HuH-7.5 (cell line): ENCODE results near the gene CD151.

Source experiments
- DNase-seq: peaks from one replicate; pipeline ENCODE4 v3.0.0; 2011; ENCODE audit warnings: low spot score

The CD151 gene

DNA sequence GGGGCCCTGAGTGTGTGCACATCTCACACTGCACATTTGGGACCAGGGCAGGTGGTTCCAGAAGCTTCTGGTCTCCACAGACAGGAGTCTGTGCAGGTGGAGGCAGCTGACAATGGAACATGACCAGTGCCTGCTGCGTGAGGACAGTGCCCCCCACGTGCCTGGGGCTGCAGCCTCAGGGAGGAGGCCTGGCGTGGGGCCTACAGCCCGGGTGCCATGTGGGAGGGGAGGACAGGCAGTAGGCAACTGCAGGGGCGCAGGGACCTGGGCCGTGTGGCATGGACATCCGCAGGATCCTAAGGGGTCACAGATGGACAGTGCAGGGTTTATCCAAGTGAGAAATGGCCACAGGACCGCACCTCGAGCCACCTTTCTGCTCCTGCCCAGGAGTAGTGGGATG lies 38.7 kb downstream of the CD151 start:
- no peak for DNase-seq

DNA sequence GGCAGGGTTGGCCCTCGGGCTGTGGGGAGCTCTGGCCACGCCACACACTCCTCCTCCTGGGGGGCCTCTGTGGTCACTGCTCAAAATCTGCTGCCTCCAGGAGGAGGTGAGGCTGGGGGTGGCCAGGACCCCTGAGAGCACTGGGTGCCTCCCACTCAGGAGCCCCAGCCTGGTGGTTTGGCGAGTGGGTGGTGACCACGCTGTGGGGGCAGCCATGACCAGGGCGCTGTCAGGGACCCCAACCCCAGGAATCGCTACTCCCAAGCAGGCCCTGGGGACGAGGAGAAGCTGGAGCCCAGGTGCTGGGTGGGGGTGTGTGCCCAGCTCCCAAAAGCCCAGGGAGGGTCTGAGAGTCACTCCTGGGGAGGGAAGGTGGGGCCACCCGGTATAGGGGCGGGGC lies 40.0 kb downstream of the CD151 start:
- no peak for DNase-seq

DNA sequence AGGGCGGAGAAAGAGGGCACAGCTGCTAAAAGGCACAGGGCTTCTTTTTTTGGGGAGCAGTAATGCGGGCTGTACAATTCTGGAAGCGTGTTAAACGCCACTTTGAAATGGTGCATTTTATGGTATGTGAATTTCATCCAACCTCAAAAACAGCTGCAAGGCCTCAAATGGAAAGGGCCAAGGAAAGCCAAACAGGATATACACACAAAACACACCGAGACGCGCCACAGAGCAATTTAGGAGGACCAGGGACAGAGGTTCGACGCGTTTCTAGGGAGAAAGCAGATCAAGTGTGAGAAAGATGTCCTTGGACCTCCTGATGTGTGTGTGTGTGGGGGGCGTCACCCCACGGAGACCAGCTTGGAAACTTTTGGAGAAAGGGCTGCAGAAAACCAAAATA lies 41.0 kb downstream of the CD151 start:
- DNase-seq = no peak

DNA sequence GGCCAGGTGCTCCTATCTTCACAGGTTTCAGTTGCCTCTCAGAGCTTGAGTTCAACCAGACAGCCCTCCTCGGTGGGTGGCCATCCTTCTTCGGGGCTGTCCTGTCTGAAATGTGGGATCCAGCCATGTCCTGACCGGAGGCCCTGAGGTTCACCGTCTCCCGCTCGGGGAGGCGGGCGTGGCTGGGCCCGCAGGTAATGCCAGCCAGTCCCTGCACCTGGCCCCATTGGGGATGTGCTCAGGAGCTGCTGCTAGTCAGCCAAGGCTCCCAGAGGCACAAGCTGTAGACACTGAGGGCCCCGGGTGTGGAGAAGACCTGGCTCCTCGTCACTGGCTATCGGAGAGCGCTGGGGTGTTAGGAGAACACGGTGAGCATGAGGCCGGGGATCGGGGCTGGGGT lies 42.5 kb downstream of the CD151 start:
- DNase-seq = no peak

DNA sequence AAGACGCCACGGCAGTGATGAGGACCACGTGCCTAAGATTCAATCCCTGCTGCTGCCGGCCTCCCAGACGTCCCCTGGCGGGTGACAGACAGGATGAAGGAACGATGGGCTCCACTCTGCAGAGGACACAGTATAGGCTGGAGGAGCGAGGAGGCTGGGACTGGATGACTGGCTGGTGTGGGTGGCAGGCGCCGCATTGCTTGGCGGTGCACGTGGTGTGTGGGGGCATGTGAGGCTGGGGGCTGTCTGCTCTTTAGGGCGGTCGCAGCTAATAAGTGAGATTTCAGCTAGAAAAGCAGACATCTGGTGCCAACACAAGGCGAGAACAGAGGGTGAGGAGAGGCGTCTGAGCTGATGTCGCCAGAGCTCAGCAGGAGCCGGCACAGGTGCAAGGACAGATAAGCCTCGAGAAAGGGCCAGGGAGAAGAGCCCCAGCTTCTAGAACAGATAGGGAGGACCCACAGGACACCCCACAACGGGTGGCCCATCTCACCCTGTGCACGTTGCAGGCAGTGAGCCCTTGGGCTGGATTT lies 43.1 kb downstream of the CD151 start:
- DNase-seq = no peak

DNA sequence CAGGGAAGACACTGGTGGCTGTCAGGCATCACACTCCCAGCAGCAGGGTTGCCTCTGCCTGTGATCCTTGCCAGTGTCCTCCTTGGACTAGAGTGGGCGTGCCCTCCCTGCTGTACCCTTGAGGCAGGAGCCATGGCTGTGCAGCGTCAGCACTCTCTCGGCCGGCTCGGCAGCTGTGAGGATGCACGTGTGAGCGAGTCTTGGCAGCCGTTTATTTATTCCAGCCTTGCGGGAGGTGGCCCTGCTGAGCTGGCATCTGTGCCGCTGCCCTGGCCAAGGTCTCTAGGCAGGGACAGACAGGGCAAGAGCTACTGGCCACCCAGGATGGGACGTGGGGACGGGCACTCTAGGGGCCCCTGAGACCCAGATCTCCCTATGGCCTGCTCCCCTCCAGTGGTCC lies 43.8 kb downstream of the CD151 start:
- no peak for DNase-seq

DNA sequence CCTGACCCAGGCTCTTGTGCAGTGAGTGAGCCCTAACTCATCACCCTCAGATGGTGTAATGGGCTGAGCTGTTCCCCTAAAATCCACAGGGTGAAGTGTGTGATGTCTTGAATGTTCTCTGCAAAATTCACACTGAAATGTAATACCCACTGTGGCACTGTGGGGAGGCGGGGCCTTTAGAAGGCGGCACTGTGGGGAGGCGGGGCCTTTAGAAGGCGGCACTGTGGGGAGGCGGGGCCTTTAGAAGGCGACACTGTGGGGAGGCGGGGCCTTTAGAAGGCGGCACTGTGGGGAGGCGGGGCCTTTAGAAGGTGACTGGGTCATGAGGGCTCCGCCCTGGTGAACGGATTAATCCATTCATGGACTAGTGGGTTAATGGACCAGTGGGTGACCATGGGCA lies 44.8 kb downstream of the CD151 start:
- no peak for DNase-seq

DNA sequence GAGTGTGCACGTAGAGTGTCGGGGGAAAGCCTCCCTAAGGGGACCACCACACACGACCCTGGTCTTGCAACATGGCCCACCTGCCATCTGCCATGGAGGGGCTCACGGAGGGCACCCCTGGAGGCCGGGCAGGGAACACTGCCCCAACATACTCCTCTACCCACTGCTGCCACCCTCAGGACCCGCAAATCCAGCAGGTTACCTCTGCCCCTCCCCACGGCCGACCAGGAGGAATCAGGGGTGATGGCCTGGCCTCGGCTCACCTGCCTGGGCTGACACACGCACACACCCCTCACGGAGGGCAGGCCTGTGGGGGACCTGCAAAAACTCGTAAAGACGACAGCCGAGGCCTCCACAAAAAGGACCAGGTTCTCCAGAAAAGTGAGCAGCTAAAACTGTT lies 47.7 kb downstream of the CD151 start:
- DNase-seq = no peak

DNA sequence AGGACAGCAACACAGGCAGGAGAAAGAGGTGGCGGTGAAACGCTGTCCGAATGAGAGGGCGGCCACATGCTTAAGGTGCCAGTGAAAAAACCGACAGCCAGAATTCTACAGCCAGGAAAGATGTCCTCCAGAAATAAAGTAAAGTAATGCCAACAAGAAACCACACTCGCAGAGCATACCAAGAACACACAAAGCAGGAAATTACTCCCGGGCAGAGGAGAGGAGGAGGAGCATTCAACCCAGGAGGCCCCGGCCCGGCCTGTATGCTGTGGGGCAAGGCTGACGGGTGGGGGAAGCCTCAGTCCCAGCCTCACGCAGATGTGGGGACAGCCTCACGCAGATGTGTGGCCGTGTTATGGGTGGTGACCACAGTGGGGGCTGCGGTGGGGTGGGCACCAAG lies 49.8 kb downstream of the CD151 start:
- DNase-seq = no peak

DNA sequence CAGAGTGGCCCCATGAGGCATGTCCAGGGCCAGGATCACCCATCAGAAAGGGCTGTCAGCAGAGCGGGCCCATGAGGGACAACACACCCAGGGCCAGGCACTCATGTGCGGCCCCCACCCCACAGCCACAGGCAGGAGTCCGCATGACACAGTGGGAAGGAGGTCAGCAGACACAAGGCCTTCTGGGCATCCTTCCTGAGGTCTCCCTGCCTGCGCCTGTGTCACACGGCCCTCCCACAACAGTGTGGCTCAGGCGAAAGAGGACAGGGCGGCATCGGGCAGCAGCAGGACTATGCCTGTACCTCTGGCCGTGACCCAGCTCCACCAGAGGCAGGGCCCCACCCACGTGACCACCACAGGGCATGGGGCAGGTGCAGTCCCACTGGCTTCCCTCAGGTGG lies 50.8 kb downstream of the CD151 start:
- DNase-seq = no peak

DNA sequence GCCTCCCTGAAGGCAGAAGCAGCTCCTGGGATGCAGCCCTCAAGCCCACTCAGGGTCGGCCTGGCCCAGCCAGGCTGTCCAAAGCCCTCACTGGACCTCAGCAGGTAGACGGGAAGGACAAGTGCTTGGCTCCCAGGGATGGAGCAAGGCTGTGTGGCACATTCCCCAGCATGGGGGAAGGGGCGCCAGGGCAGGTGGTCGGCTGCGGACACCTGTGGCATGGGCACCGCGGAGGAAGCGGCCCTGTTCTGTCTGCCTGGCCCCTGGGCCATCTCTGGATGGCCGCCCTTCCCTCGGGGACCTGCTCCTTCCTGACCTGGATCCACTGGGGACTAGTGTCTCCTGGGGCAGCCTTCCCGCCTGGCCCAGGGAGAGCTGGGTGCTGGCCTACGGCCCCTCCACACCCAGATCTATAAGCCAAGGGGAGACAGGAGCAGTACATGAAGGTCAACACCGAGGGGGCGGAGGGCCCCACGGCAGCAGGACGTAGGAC lies 51.9 kb downstream of the CD151 start:
- no peak for DNase-seq

DNA sequence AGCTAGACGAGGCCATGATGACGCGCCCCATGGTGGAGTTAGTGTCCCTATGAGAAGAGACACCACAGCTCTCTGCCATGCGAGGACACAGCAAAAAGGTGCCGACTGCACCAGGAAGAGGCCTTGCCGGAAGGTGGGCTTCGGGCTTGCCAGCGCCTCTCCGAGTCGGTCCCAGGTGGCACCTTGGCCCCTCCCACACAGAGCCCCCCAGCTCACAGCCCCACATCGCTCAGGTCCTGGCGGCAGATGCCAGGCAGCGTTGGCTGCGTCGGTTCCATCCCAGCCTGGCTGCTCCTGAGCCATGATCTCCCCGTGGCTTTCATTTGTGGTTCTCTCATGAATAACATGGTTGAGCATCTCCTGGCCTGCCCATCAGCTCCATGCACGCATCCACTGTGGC lies 53.8 kb downstream of the CD151 start:
- no peak for DNase-seq

DNA sequence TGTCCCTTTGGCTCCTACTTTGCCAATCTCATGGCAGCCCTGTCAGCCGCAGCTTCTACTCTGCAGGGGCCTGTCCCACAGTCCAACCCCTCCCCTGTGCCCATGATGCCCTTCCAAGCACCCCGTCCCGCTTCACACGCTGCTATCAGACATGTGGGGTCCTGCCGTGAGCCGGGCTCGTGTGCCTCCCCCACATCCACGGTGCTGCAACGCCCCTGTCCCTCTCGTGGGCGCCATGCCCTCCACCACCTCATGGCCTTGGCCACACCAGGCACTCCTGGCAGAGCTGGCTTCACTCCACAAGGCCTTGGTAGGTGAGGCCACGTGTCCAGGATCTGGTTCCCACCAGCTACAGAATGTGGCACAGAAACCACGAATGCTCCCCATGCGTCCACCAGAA lies 54.8 kb downstream of the CD151 start:
- no peak for DNase-seq
